Motor neuron (in vitro differentiated cells): Measurements from ENCODE around the gene C1orf116. TPM values are rescaled to one million over a fixed set of nuclear protein-coding genes. Genes with fewer than 3 reads are reported as not detected.

ENCODE experiments used
- ATAC-seq, 8 experiments: fragments of 200-7000 bp; cut with Tn5 transposase; replicated peaks in 6 of 8; 2 replicates each; pipeline ENCODE4 v1.8.0; 2021; ENCODE audit warnings: mild to moderate bottlenecking in 8 of 8, moderate library complexity in 8 of 8
- H3K27ac ChIP-seq, 2 donors: fragments of 250-450 bp; sonication (Bioruptor Pico); 2 replicates each; pipeline ENCODE4 v1.9.0; 2021; ENCODE audit warnings: antibody characterized with exemption in 2 of 2, mild to moderate bottlenecking in 2 of 2, moderate library complexity in 1 of 2
- H3K4me1 ChIP-seq, 2 donors: fragments of 250-450 bp; sonication (Bioruptor Pico); replicated peaks in 1 of 2; 2 replicates each; pipeline ENCODE4 v1.6.1; 2021; ENCODE audit warnings: antibody characterized with exemption in 2 of 2, mild to moderate bottlenecking in 2 of 2, moderate library complexity in 1 of 2
- H3K4me3 ChIP-seq, 5 donors: fragments of 250-450 bp; sonication (Bioruptor Pico); 2 replicates each; pipeline ENCODE4 v1.9.0; 2021; ENCODE audit warnings: antibody characterized with exemption in 5 of 5, mild to moderate bottlenecking in 5 of 5, moderate library complexity in 4 of 5
- WGBS, 10 experiments: fragments of 450-650 bp; shearing (Covaris generic); methylation state at CpG; one replicate each; pipeline ENCODE4 v1.0.0; 2022; 5-methylcytosine and 5-hydroxymethylcytosine counted together
- in situ Hi-C, 9 experiments: fragments of 400-800 bp; cut with MboI; loops; one replicate each; pipeline ENCODE4 v1.15.0; 2021; ENCODE audit warnings: low sequenced_read_pairs in 9 of 9, low pct_unique_long_range_greater_than_20kb in 2 of 9; ENCODE audit not compliant: unreplicated experiment in 9 of 9
- total RNA-seq, 8 experiments: library from RNA; unstranded; fragments of 300-600 nt; gene quantifications; 2 replicates each; pipeline versions ENCODE4 v1.2.3 to v1.2.4, GENCODE V29; 2022

The C1orf116 gene
- total RNA-seq, 8 experiments from 2014 or later: 0.07 to 0.52 (median 0.17) TPM; not detected in 1

DNA sequence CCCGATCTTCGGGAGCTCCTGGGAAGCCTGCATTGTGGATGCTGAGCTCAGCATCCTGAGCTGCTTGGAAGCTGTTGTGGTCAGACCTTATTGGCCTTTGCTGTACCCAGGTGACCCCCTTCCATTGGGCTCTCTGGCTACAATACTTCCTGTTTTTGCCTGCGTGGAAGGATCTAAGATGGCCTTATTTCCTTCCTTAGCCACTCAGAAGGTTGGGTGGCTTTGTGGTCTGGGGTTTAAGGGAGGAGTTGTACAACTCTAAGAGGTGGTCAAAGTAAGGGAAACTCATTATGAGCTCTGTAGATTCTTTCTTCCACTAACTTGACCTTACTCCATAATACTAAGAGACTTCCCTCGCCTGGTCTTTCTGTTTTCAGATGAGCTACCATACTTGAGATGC is 38.3 kb upstream of the C1orf116 start:
- in situ Hi-C loops: no loop called here
- H3K4me1 ChIP-seq: no peaks in the 10 kb centered on the region
- 40 to 94% (median 92%) methylated on average over 1 to 4 of the region's 4 CpGs; no CpG with 5 or more reads in 4 of the 10 experiments for WGBS, 10 experiments
- no peak overlapping the region for H3K27ac ChIP-seq
- no peak for ATAC-seq
- H3K4me3 ChIP-seq: no peak overlapping the region

DNA sequence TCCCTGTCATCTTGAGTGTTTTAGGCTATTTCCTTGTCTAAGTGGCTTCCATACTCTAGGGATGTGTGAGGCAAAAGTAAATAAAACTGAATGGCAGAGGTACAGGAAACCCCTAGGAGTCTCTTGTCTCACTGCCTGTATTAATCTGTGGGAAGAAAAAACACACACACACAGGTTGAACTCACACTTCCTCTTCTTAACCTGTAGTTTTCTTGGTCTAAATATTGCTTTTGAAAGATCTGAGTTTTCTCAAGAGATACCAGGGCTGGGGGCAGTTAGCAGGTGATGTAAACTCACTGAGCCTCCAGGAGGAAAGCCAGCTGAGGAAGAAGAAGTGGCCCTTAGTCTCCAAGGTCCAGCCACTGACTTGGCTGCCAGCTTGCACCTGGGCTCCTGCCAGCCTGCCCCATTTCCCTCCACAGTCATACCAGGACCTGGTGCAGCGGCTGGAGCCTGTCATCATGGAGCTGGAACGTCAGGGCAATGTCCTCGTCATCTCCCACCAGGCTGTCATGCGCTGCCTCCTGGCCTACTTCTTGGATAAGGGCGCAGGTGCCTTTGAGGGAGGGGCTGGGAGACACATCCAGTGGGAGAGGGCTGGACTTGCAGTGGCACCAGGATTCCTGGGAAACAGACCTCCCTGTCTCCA is 37.4 kb upstream of the C1orf116 start:
- H3K27ac ChIP-seq: no peak overlapping the region
- no peak for ATAC-seq
- WGBS, 10 experiments: 72 to 100% (median 89%) methylated on average over 1 to 5 of the region's 5 CpGs; no CpG with 5 or more reads in 7 of the 10 experiments
- in situ Hi-C loops: no loop called here
- H3K4me3 ChIP-seq: no peak overlapping the region
- H3K4me1 ChIP-seq: no peaks in the 10 kb centered on the region

DNA sequence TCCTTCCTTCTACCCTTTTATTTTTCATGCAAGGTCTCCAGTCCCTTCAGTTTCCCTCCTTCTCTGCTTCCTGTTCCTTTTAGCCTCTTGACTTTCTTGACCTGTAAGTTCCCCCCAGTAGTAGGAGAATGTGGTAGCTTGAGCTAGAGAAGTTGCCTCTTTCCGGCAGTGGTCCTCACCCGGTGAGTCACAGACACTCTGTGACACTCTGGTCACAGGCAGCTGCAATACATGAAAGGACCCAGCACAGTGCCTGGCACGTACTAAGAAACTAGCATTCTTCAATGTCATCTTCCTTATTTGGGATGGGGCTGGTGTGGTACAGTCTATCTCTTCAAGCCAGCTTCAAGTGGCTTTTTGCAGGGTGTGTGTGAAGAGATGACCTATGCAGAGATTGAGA is 36.5 kb upstream of the C1orf116 start:
- in situ Hi-C loops: no loop called here
- Histone ChIP-seq H3K4me1 (no peaks in the 10 kb centered on the region), H3K27ac (no peak overlapping the region), H3K4me3 (no peak overlapping the region)
- 67 to 100% (median 93%) methylated on average over 1 to 2 of the region's 3 CpGs; no CpG with 5 or more reads in 6 of the 10 experiments for WGBS, 10 experiments
- ATAC-seq: no peak

DNA sequence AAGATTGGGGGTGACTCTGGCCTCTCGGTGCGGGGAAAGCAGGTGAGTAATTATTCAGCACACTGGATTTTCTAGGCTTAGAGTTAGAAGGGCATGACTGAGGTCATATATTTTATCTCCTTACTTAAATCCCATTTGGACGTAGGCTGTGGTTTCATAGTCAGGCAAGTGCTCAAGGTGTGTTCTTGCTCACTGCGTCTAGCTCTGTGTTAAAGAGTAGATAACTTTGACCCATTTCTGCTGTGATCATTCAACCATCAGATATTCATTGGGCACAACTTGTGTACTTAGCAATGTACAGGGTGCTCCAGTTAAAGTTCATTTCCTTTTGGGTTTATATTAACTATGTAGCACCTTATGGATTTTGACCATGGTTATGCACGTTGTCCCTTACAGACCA is 35.1 kb upstream of the C1orf116 start:
- H3K4me3 ChIP-seq: no peak overlapping the region
- no peak overlapping the region for H3K27ac ChIP-seq
- WGBS, 10 experiments: 80 to 100% (median 90%) methylated on average over 1 to 5 of the region's 5 CpGs; no CpG with 5 or more reads in 3 of the 10 experiments
- in situ Hi-C loops: no loop called here
- ATAC-seq: no peak
- H3K4me1 ChIP-seq: no peaks in the 10 kb centered on the region

DNA sequence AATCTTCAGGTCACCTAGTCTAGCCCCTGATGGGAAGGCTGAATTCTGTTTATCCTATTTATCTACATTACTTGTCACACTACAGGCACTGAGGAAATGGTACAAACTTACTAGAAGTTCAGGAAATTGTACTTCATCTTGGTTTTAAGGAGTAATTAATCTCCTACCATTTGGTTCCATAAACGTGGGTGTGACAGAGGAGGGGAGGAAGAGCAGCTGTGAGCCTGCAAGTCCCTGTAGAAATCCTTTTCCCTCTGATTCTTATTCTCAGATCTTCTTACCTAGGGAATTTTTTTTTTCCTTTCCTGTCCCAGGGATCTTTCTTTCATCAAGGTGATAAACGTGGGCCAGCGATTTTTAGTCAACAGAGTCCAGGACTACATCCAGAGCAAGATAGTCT is 34.6 kb upstream of the C1orf116 start:
- in situ Hi-C loops: no loop called here
- ATAC-seq: no peak
- H3K27ac ChIP-seq: no peak overlapping the region
- no peaks in the 10 kb centered on the region for H3K4me1 ChIP-seq
- WGBS, 10 experiments: 50 to 89% (median 80%) methylated on average over 1 to 3 of the region's 3 CpGs; no CpG with 5 or more reads in 4 of the 10 experiments
- no peak overlapping the region for H3K4me3 ChIP-seq

DNA sequence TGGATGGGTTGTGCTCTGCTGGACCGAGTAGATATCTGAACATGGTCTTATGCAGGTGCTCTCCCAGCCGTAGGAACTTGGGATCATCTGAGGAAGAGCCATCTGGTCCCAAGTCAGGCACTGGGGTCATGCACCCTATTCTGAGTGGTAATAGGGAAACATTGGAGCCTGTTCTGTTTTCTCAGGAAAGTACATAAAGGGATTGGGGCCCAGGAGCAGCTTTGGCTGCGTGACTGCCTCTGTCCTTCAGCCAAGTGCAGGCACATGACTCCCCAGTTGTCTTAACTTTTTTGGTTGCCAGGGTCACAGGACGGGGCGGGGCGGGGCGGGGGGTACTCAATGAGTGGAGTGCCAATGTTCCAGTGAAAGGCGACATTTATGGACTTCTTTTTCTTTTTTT is 32.0 kb upstream of the C1orf116 start:
- H3K27ac ChIP-seq: no peak overlapping the region
- no peak for ATAC-seq
- WGBS, 10 experiments: 57 to 93% (median 90%) methylated on average over 2 to 4 of the region's 8 CpGs; no CpG with 5 or more reads in 3 of the 10 experiments
- H3K4me3 ChIP-seq: no peak overlapping the region
- no peaks in the 10 kb centered on the region for H3K4me1 ChIP-seq
- in situ Hi-C loops: no loop called here

DNA sequence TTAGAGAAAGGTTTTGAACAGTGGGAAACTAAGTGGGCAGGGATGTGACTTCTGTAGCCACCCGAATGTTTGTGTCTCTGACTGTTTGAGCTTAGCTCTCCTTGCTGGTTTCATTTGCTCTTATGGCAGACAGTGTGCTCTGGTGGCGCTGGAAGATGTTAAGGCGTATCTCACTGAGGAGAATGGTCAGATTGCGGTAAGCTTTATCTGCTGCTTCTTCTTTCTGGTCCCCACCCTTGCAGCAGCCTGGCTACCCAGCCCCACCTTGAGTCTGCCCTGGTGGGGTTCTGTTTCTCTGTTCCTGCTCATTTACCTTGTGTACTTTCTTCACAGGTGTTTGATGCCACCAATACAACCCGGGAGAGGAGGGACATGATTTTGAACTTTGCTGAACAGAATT is 30.5 kb upstream of the C1orf116 start:
- in situ Hi-C loops: no loop called here
- H3K4me3 ChIP-seq: no peak overlapping the region
- 71 to 100% (median 88%) methylated on average over 1 to 5 of the region's 5 CpGs; no CpG with 5 or more reads in 4 of the 10 experiments for WGBS, 10 experiments
- no peak overlapping the region for H3K27ac ChIP-seq
- ATAC-seq: no peak
- H3K4me1 ChIP-seq: no peaks in the 10 kb centered on the region

DNA sequence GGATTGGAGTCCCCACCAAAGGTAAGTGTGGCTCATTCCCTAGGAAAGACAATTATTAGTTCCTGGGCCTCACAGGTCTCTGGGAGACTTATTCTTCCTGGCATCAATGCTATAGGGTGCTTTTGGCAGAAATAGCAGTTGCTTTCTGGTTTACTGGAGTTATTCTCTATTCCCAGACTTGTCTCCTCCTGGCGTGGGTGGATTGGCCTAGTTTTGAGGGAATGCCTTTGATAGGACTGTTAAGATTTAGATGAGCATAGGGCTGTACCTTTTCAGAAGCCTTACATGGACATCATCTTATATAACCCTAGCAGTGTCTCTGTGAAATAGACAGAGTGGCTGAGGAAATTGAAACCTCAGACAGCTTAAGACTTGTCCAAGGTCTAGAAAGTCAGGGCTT is 29.5 kb upstream of the C1orf116 start:
- Histone ChIP-seq H3K4me3 (no peak overlapping the region), H3K4me1 (no peaks in the 10 kb centered on the region), H3K27ac (no peak overlapping the region)
- ATAC-seq: no peak
- in situ Hi-C loops: no loop called here
- 0 to 91% (median 44%) methylated on average over 1 of the region's 1 CpG; no CpG with 5 or more reads in 5 of the 10 experiments for WGBS, 10 experiments

DNA sequence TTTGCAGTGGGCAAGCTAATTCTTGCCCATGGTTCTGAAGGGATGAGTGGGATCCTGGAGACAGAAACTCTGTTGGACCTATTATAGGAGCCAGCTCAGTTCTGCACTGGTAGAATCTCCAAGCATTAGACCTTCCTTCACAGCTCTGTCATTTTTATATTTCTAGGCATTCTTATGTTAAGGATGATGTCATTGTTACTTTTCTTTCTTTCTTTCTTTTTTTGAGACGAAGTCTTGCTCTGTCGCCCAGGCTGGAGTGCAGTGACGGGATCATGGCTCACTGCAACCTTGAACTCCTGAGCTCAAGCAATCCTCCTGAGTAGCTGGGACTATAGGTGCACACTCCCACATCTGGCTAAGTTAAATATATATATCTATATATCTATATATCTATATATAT is 28.0 kb upstream of the C1orf116 start:
- no peaks in the 10 kb centered on the region for H3K4me1 ChIP-seq
- no peak overlapping the region for H3K4me3 ChIP-seq
- no peak overlapping the region for H3K27ac ChIP-seq
- in situ Hi-C loops: no loop called here
- WGBS, 10 experiments: 58 to 100% (median 96%) methylated on average over 2 to 3 of the region's 3 CpGs; no CpG with 5 or more reads in 2 of the 10 experiments
- no peak for ATAC-seq

DNA sequence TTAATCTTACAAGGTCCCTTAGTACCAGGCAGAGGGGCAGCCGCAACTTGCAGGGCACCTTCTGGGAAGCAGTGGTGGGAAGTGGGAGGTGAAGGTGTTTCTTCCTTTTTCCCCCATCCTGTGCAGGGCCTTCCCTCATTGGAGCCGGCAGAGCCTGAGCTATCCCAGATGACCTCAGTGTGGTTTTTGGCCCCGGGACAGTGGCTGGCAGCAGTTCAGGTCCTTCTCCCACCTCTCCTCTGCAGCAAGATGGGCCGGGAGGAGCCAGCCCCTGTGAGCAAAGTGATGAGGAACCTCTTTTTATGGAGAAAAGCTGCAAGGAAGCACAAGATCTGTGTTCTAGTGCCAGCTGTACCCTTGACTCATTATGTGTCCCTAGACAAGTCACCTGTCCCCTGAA is 27.3 kb upstream of the C1orf116 start:
- no peaks in the 10 kb centered on the region for H3K4me1 ChIP-seq
- in situ Hi-C loops: no loop called here
- H3K27ac ChIP-seq: no peak overlapping the region
- WGBS, 10 experiments: 17 to 100% (median 82%) methylated on average over 1 to 3 of the region's 4 CpGs; no CpG with 5 or more reads in 1 of the 10 experiments
- ATAC-seq: no peak
- no peak overlapping the region for H3K4me3 ChIP-seq

DNA sequence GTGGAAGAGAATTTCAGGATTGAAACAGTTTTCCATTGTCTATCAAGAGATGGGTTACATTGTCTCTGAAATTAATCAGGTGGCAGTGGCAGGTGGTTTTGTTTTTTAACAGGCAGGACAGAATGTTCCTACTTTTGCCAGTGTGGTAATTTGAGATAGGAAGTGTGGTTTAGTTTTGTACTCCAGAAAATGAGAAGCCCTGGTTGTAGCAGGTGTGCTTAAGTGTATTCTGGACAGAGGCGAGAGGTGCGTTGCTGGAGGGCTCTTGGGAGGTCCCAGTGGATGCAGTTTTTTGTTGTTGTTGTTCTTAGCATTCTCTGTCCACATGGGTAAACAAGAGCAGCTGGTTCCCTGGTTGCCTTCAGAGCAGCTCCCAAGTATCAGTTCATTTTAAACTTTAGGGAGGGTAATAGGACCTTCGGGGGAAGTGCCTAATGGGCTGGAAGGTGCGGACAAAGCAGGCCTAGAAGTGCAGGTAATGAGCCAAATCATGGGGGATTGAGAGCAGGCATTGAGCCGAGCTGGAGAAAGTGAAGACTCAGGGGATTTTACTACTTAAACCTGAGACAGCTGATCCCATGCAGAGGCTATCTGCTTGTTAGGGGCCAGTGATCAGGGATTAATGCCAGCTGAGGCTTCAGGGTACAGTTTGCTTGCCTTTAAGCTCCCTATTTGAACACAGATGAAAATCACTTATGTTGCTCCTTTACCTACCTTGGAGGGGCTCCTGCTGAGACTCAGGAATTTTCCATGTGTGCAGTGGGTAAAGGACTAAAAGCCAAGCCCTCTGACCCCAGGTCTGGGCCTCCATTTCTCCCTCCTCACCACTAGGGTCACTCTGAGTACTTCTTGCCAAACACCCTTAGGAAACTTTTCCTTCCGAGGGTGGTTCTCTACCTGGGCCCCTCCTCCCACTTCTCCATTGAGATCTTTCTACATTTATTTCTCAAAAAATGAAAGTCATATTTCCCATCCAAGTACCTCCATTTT is 26.6 kb upstream of the C1orf116 start:
- in situ Hi-C loops: no loop called here
- no peaks in the 10 kb centered on the region for H3K4me1 ChIP-seq
- H3K27ac ChIP-seq: no peak overlapping the region
- no peak for ATAC-seq
- H3K4me3 ChIP-seq: no peak overlapping the region
- WGBS, 10 experiments: 43 to 100% (median 83%) methylated on average over 2 to 6 of the region's 6 CpGs; no CpG with 5 or more reads in 1 of the 10 experiments

DNA sequence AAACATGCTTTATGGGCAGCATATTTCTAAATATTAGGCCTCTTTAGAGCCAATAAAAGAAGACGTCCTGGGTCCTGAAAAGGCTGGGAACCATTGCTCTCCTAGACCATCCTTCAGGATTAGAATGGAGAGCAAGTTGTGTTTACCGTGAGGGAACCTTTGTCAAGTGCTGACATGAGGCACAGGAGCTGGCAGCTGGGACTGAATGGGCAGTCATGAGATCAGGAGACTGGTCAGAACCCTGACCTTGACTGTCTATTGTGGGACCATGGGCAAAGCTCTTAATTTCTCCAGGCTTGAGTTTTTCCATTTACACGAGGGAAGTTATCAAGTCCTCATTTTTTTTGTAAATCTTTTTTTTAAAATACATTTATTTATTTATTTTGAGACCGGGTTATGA is 25.7 kb upstream of the C1orf116 start:
- in situ Hi-C loops: no loop called here
- H3K4me1 ChIP-seq: no peaks in the 10 kb centered on the region
- no peak for ATAC-seq
- H3K27ac ChIP-seq: no peak overlapping the region
- WGBS, 10 experiments: 43 to 94% (median 78%) methylated on average over 1 to 4 of the region's 4 CpGs; no CpG with 5 or more reads in 2 of the 10 experiments
- H3K4me3 ChIP-seq: no peak overlapping the region

DNA sequence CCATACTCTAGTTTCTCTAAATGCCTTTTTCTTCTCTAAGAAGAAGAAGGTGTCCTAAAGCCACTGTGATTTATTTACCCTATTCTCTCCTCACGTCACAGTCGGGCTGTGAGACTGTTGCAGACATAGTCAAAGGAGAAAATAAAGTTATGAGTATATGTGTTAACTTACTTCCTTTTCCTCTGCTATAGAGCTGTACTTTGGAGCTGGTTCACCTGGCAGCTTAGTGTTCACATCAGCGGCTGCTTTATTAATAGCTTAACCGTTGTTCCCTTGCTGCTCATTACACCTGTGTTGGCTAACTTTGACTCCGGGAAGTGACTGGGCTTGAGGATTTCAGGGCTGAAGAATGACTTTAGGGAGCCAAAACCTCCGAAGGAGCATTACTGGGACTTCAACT is 24.1 kb upstream of the C1orf116 start:
- 83 to 100% (median 90%) methylated on average over 2 to 6 of the region's 6 CpGs; no CpG with 5 or more reads in 1 of the 10 experiments for WGBS, 10 experiments
- in situ Hi-C loops: no loop called here
- peaks cover 6 to 8% of the 10 kb centered on the region in 2 donors for H3K4me1 ChIP-seq
- ATAC-seq: no peak
- H3K4me3 ChIP-seq: no peak overlapping the region
- H3K27ac ChIP-seq: no peak overlapping the region
